SH-SY5Y (cell line): ENCODE data around the gene CXCL14.

Source experiments
- GATA2 ChIP-seq: IDR thresholded peaks from 2 replicates; pipeline ENCODE4 v1.6.1; 2011; ENCODE audit warnings: mild to moderate bottlenecking, low read depth, low read length
- GATA3 ChIP-seq: IDR thresholded peaks from 2 replicates; pipeline ENCODE4 v1.6.1; 2011; ENCODE audit warnings: low read depth, mild to moderate bottlenecking, low read length, moderate library complexity

DNA sequence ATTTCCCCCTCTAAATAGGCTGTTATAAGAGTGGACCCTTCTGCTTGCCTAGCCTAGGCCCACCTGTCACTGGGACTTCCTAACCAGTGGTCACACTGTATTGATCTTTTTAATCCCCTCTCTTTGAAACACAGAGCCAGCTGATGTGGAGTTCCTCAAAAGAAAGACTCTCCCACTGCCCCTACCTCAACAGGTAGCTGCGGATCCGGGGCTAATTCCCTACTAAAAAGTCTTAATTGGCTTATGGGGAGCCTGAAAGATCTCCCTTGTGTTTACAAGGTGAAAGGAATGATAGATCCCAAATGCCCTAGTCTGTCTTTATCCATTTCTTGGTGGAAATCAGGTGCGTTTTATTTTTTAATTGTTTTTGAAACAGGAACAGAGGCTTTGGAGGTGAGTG lies 45.0 kb downstream of the CXCL14 start:
- TF ChIP-seq GATA2 (no peak), GATA3 (no peak)
